Hematopoietic multipotent progenitor cell (in vitro differentiated cells): ENCODE measurements around the gene CEP85. TPM values are rescaled to one million over a fixed set of nuclear protein-coding genes. Genes with fewer than 3 reads are reported as not detected.

Source experiments
- total RNA-seq: library from RNA; depleted of rRNA; stranded (reverse); fragments of >200 nt; gene quantifications from one replicate; pipeline ENCODE4 v1.2.3, GENCODE V29; 2012

CEP85 gene
- total RNA-seq, 1 donor: 29.4 TPM

Other genes starting within 250 kb of the CEP85 start
- 6.5 TPM for gene PAFAH2, start 236.1 kb upstream of the CEP85 start, total RNA-seq
- gene EXTL1, start 212.4 kb upstream of the CEP85 start, total RNA-seq: under 0.01 TPM
- under 0.01 TPM for gene SLC30A2, start 188.1 kb upstream of the CEP85 start, total RNA-seq
- not detected for gene TRIM63, start 166.6 kb upstream of the CEP85 start, total RNA-seq
- 8.6 TPM for gene PDIK1L, start 122.4 kb upstream of the CEP85 start, total RNA-seq
- gene FAM110D, start 75.1 kb upstream of the CEP85 start, total RNA-seq: 0.81 TPM
- not detected for gene C1orf232, start 65.2 kb upstream of the CEP85 start, total RNA-seq
- 55.2 TPM for gene ZNF593, start 64.3 kb upstream of the CEP85 start, total RNA-seq
- gene ZNF593OS, start 62.4 kb upstream of the CEP85 start, total RNA-seq: not detected
- gene CNKSR1, start 56.7 kb upstream of the CEP85 start, total RNA-seq: 5.9 TPM
- not detected for gene CATSPER4, start 43.6 kb upstream of the CEP85 start, total RNA-seq
- 77.0 TPM for gene SH3BGRL3, start 45.9 kb downstream of the CEP85 start, total RNA-seq
- gene UBXN11, start 72.4 kb downstream of the CEP85 start, total RNA-seq: 18.6 TPM
- 227 TPM for gene CD52, start 83.8 kb downstream of the CEP85 start, total RNA-seq
- under 0.01 TPM for gene CRYBG2, start 119.9 kb downstream of the CEP85 start, total RNA-seq
- 0.27 TPM for gene ZNF683, start 138.6 kb downstream of the CEP85 start, total RNA-seq
- gene LIN28A, start 176.6 kb downstream of the CEP85 start, total RNA-seq: under 0.01 TPM
- 27.2 TPM for gene DHDDS, start 198.1 kb downstream of the CEP85 start, total RNA-seq
- 187 TPM for gene HMGN2, start 238.2 kb downstream of the CEP85 start, total RNA-seq